ENCODE measurements around the gene EPOP. TPM values are rescaled to one million over a fixed set of nuclear protein-coding genes. Genes with fewer than 3 reads are reported as not detected.
A peak's percentile ranks its signal among the peaks of the same experiment; 100 is the strongest.

EPOP gene
- total and polyA plus RNA-seq, 2 of the 13 experiments (the other 11 are each of a cell fraction or from before 2014, with no cell fraction given) = 14.7 to 37.8 TPM

DNA sequence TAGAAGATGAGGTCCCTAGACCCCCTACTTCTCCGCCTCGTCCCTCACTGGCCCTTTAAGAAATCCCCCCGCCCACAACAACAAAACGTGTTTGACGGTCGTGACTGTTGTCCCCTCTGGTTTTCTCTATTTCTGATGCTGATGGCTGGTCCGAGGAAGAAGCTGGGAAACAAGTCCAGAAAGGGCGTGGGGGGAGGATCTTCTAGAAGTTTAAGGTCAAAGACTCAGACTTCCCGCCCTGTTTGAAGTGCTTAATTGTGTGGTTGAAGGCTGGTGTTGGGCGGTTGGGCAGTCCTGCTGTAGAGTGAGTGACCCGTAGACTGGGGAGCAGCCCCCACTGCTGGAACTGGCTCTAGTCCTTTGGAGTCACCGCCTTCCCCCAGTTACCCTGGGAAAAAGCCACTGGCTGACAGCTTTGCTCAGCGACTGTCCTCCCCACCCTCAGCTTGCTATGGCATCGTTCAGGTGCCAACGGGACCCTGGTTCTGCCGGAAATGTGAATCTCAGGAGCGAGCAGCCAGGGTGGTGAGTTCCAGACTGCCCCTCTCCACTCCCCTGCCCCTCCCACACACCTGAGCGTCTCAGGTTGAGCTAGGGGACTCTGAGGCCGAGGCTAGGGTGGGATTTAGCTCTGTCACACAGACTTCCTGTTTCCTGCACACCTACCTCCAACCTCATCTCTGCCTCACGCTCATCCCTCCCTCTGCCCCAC, 31.9 kb upstream of the EPOP start (continued):
- TF ChIP-seq ZNF703 (CRISPR knock-in tag; IDR thresholded peaks at IDR 0.05; ENCODE audit: borderline replicate concordance) (no peak; the same call in 1 of the 2 replicates), ZNF629 (CRISPR knock-in tag; conservative IDR thresholded peaks at IDR 0.05) (no peak), ZNF572 (CRISPR knock-in tag; IDR thresholded peaks at IDR 0.05) (peak; percentile 79; the same call in 1 of the 2 replicates), NKX3-1 (CRISPR knock-in tag; IDR thresholded peaks at IDR 0.05) (no peak), REXO4 (CRISPR knock-in tag; IDR thresholded peaks at IDR 0.05; ENCODE audit: borderline replicate concordance) (no peak), ZMAT3 (CRISPR knock-in tag; conservative IDR thresholded peaks at IDR 0.05) (0 out of 2 replicates have a peak, but pooled peaks have one; percentile 66), ZNF780A (CRISPR knock-in tag; IDR thresholded peaks at IDR 0.05) (no peak), ZNF24 (IDR thresholded peaks at IDR 0.05) (no peak), RAD21 (CRISPR knock-in tag; IDR thresholded peaks at IDR 0.05) (no peak), ZNF792 (CRISPR knock-in tag; IDR thresholded peaks at IDR 0.05) (no peak), ZNF331 (CRISPR knock-in tag; IDR thresholded peaks at IDR 0.05) (no peak), ZBTB21 (CRISPR knock-in tag; IDR thresholded peaks at IDR 0.05) (no peak), CENPT (CRISPR knock-in tag; IDR thresholded peaks at IDR 0.05; ENCODE audit: low read depth) (0 out of 2 replicates have a peak, but pooled peaks have one; percentile 11)
- TF ChIP-seq, protein P1, sequence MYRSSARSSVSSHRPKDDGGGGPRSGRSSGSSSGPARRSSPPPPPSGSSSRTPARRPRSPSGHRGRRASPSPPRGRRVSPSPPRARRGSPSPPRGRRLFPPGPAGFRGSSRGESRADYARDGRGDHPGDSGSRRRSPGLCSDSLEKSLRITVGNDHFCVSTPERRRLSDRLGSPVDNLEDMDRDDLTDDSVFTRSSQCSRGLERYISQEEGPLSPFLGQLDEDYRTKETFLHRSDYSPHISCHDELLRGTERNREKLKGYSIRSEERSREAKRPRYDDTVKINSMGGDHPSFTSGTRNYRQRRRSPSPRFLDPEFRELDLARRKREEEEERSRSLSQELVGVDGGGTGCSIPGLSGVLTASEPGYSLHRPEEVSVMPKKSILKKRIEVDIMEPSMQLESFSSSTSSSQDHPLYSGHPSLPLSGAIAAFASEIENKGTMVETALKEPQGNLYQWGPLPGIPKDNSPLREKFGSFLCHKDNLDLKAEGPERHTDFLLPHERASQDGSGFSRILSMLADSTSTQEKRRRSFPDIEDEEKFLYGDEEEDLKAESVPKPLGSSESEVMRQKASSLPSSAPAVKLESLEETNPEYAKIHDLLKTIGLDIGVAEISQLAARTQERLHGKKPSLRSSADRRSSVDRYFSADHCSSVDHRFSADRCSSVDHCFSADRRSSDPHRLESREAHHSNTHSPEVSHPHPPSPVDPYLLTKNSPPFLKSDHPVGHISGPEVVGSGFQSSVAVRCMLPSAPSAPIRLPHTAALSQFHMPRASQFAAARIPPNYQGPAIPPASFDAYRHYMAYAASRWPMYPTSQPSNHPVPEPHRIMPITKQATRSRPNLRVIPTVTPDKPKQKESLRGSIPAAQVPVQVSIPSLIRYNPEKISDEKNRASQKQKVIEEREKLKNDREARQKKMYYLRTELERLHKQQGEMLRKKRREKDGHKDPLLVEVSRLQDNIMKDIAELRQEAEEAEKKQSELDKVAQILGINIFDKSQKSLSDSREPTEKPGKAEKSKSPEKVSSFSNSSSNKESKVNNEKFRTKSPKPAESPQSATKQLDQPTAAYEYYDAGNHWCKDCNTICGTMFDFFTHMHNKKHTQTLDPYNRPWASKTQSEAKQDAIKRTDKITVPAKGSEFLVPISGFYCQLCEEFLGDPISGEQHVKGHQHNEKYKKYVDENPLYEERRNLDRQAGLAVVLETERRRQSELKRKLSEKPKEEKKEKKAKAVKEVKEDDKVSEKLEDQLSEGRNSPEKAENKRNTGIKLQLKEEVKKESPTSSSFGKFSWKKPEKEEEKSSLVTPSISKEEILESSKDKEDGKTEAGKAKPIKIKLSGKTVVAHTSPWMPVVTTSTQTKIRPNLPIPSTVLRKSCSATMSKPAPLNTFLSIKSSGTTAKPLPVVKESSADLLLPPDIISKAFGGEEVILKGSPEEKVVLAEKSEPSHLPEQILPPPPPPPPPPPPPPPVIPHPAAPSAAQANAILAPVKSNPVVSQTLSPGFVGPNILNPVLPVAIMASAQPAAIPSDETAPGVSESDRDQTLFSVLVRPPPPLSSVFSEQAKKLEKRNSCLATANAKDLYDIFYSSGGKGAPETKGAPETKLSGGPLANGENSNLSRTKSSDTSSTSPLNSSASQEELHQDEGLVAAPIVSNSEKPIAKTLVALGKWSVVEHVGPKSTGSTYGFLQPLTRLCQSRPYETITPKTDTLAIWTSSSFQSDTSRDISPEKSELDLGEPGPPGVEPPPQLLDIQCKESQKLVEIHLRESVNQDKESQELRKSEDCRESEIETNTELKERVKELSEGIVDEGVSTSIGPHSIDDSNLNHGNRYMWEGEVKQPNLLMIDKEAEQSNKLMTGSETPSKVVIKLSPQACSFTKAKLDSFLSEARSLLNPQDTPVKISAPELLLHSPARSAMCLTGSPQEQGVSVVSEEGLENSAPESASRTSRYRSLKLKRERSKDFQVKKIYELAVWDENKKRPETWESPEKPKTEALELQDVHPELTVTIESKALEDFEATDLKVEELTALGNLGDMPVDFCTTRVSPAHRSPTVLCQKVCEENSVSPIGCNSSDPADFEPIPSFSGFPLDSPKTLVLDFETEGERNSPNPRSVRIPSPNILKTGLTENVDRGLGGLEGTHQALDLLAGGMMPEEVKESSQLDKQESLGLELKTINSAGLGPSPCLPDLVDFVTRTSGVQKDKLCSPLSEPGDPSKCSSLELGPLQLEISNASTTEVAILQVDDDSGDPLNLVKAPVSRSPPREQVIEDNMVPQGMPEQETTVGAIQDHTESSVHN (CRISPR knock-in tag; IDR thresholded peaks at IDR 0.05) = no peak
- TF ChIP-seq, protein P2, sequence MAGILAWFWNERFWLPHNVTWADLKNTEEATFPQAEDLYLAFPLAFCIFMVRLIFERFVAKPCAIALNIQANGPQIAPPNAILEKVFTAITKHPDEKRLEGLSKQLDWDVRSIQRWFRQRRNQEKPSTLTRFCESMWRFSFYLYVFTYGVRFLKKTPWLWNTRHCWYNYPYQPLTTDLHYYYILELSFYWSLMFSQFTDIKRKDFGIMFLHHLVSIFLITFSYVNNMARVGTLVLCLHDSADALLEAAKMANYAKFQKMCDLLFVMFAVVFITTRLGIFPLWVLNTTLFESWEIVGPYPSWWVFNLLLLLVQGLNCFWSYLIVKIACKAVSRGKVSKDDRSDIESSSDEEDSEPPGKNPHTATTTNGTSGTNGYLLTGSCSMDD (CRISPR knock-in tag; IDR thresholded peaks at IDR 0.05) = no peak
- TF ChIP-seq, protein P3, sequence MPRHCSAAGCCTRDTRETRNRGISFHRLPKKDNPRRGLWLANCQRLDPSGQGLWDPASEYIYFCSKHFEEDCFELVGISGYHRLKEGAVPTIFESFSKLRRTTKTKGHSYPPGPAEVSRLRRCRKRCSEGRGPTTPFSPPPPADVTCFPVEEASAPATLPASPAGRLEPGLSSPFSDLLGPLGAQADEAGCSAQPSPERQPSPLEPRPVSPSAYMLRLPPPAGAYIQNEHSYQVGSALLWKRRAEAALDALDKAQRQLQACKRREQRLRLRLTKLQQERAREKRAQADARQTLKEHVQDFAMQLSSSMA (CRISPR knock-in tag; IDR thresholded peaks at IDR 0.05) = 0 out of 2 replicates have a peak, but pooled peaks have one; percentile 24
- TF ChIP-seq, protein P4, sequence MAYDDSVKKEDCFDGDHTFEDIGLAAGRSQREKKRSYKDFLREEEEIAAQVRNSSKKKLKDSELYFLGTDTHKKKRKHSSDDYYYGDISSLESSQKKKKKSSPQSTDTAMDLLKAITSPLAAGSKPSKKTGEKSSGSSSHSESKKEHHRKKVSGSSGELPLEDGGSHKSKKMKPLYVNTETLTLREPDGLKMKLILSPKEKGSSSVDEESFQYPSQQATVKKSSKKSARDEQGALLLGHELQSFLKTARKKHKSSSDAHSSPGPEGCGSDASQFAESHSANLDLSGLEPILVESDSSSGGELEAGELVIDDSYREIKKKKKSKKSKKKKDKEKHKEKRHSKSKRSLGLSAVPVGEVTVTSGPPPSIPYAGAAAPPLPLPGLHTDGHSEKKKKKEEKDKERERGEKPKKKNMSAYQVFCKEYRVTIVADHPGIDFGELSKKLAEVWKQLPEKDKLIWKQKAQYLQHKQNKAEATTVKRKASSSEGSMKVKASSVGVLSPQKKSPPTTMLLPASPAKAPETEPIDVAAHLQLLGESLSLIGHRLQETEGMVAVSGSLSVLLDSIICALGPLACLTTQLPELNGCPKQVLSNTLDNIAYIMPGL (CRISPR knock-in tag; IDR thresholded peaks at IDR 0.05; ENCODE audit: borderline replicate concordance in 1 of 2, low read depth in 1 of 2) = no peak
